K562 (cell line): ENCODE results near the gene MYH7. TPM values are rescaled to one million over a fixed set of nuclear protein-coding genes. Genes with fewer than 3 reads are reported as not detected.
A peak's percentile ranks its signal among the peaks of the same experiment; 100 is the strongest.

ENCODE experiments used
- ATF3 ChIP-seq, 2 experiments: fragments of 450-650 bp in 1 of 2; sonication (generic) in 1 of 2; formaldehyde crosslinking in 1 of 2; IDR thresholded peaks in 1 of 2; conservative IDR thresholded peaks in 1 of 2; 2 replicates each; pipeline versions ENCODE4 v1.6.1 to v1.8.1; 2016 to 2023; ENCODE audit warnings: mild to moderate bottlenecking in 2 of 2, moderate library complexity in 2 of 2, inconsistent platforms in 1 of 2, missing genetic modification reagents in 1 of 2
- E2F3 ChIP-seq: fragments of 250-450 bp; sonication (Bioruptor Pico); IDR thresholded peaks from 2 replicates; pipeline ENCODE4 v1.4.0; 2020; ENCODE audit warnings: mild to moderate bottlenecking
- LARP7 ChIP-seq: fragments of 450-650 bp; IDR thresholded peaks from 2 replicates; pipeline ENCODE4 v1.6.1; 2016
- NFXL1 ChIP-seq: fragments of 450-650 bp; formaldehyde crosslinking; IDR thresholded peaks from 2 replicates; pipeline ENCODE4 v1.4.0; 2021; ENCODE audit warnings: mild to moderate bottlenecking
- SNRNP70 ChIP-seq: fragments of 200-400 bp; formaldehyde crosslinking; optimal IDR thresholded peaks from 2 replicates; pipeline ENCODE3; 2017; ENCODE audit warnings: low read depth, low read length
- TFE3 ChIP-seq: fragments of 450-650 bp; formaldehyde crosslinking; IDR thresholded peaks from 2 replicates; pipeline ENCODE4 v1.4.0; 2020; ENCODE audit warnings: mild to moderate bottlenecking, mixed read lengths
- ZBTB9 ChIP-seq: fragments of 450-650 bp; formaldehyde crosslinking; IDR thresholded peaks from 2 replicates; pipeline ENCODE4 v1.4.0; 2020; ENCODE audit warnings: mild to moderate bottlenecking, moderate library complexity
- polyA plus RNA-seq, 8 experiments: library from polyadenylated mRNA; depleted of rRNA in 4 of 8; stranded (reverse) in 5 of 8; unstranded in 3 of 8; fragments of >200 nt; fragmentation: Nextera tagmentation in 2 of 8; fragmentation: Illumina TruSeq in 1 of 8; extraction: Ambion mirVana in 2 of 8; extraction: Trizol in 1 of 8; gene quantifications; 2 replicates each; pipeline versions ENCODE4 v1.2.1 to v1.2.3, GENCODE V29; 2011 to 2014; ENCODE audit warnings: inconsistent platforms in 1 of 8, missing spikeins in 1 of 8
- total RNA-seq, 7 experiments: library from RNA; depleted of rRNA in 6 of 7; stranded (reverse); fragments of >200 nt in 6 of 7; fragmentation: Illumina TruSeq in 2 of 7; extraction: Trizol in 2 of 7; gene quantifications; 2 replicates each; pipeline versions ENCODE4 v1.2.1 to v1.2.3, GENCODE V29; 2011 to 2021; ENCODE audit warnings: low replicate concordance in 1 of 7

Gene MYH7
- total and polyA plus RNA-seq, 9 of the 15 experiments (the other 6 are each of a cell fraction or from before 2014, with no cell fraction given): not detected

DNA sequence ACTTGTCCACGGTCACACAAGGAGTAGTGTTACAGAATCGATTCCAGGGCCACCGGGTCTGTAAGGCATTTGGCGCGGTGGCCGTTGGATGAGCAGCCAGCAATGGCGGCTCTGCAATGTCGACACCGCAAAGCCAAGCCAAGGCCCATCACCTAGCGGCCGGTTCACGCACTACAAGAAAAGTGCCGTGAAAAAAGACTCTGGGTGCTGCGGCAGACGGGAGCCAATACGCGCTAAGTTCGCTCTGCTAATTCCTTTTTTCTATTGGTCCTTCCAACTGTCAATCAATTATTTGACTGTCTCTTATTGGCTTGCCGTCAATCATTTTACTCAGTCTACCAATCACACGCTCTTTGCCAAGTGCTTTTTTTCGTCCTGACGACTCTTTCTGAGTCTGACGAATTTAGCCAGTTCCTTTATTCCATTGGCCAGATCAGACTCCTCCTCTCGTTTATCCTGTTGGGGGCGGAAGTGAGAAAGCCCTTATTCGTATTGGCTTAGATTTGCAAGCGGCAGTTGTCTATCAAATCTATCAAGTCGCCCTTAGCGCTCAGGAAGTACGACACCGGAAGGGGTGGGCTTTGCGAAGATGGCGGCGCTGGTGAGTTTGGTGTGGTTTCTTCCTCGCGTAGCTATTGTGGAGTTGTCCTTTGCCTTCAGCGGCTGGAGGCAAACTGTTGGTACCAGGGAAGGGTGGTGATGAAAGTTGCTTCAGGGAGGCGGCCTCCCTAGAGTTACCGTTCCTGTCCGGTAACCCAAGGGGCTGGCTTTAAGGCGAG, 33.9 kb upstream of the MYH7 start, which contains the start of gene NGDN (continued):
- TF ChIP-seq TFE3 (no peak), LARP7 (no peak), NFXL1 (no peak), E2F3 (CRISPR knock-in tag) (no peak), ATF3 (IDR thresholded peaks at IDR 0.05) (peak; percentile 62; the same call in 1 of the 2 replicates), ATF3 (CRISPR knock-in tag; conservative IDR thresholded peaks at IDR 0.05) (no peak), ZBTB9 (CRISPR knock-in tag) (no peak), SNRNP70 (no peak)
- TF ChIP-seq, all 486 proteins: peak for 86
